Activated T-cell treated with anti-CD3 and anti-CD28 coated beads, Interleukin-2, amount 50 U/mL, for 48 hours (primary cell): ENCODE data around the gene HPS1.
A peak's percentile ranks its signal among the peaks of the same experiment; 100 is the strongest.

ENCODE experiments used
- DNase-seq, 2 experiments: peaks; one replicate each; pipeline ENCODE4 v3.0.0-alpha.2; 2020

Gene HPS1

GRCh38 chr10:98431016-98431415 lies 15.7 kb downstream of the HPS1 start:
- no peak for DNase-seq

- DNase-seq: no peak
These were observed 16.3 kb downstream of the HPS1 start for GRCh38 chr10:98430427-98430826.

GRCh38 chr10:98429320-98430072 lies 17.2 kb downstream of the HPS1 start:
- peak in 1 of 2 experiments; percentile 11 for DNase-seq

GRCh38 chr10:98427011-98427515 lies 19.7 kb downstream of the HPS1 start:
- peak in 1 of 2 experiments; percentile 14 for DNase-seq

GRCh38 chr10:98425511-98426352 lies 21.0 kb downstream of the HPS1 start:
- peak; percentile 59 to 70 for DNase-seq

GRCh38 chr10:98424295-98425254 lies 22.2 kb downstream of the HPS1 start:
- no peak for DNase-seq

- no peak for DNase-seq
These were observed 23.0 kb downstream of the HPS1 start for GRCh38 chr10:98423691-98424120.

- no peak for DNase-seq
These were observed 24.6 kb downstream of the HPS1 start for GRCh38 chr10:98422182-98422581.

GRCh38 chr10:98420786-98421185 lies 25.9 kb downstream of the HPS1 start:
- DNase-seq: no peak

GRCh38 chr10:98419469-98420261 lies 27.1 kb downstream of the HPS1 start:
- no peak for DNase-seq

GRCh38 chr10:98418665-98419468 lies 27.9 kb downstream of the HPS1 start:
- DNase-seq: no peak

- DNase-seq: no peak
These were observed 28.6 kb downstream of the HPS1 start for GRCh38 chr10:98417973-98418664.

- no peak for DNase-seq
These were observed 29.2 kb downstream of the HPS1 start for GRCh38 chr10:98417481-98417959.

- no peak for DNase-seq
These were observed 29.9 kb downstream of the HPS1 start for GRCh38 chr10:98416606-98417388.

- DNase-seq: no peak
These were observed 31.0 kb downstream of the HPS1 start for GRCh38 chr10:98415731-98416119.

GRCh38 chr10:98414932-98415730 lies 31.6 kb downstream of the HPS1 start, which contains the start of gene PYROXD2:
Gene PYROXD2, minus strand, starts transcription at chr10:98415182. Its CDS starts 47 bp downstream, at chr10:98415135.
- peak; percentile 37 to 49 for DNase-seq

GRCh38 chr10:98414578-98414931 lies 32.2 kb downstream of the HPS1 start:
- DNase-seq: no peak

- no peak for DNase-seq
These were observed 35.0 kb downstream of the HPS1 start for GRCh38 chr10:98411768-98412167.
